Choroid plexus epithelial cell (primary cell): ENCODE data around the gene SERPINA5.

Experiments
- DNase-seq: peaks from one replicate; pipeline ENCODE4 v3.0.0-alpha.2; 2010; ENCODE audit warnings: low read depth
- H3K4me3 ChIP-seq: 2 replicates; pipeline ENCODE4 v1.5.1; 2011; ENCODE audit warnings: low read depth, mild to moderate bottlenecking, control low read depth, low read length, moderate library complexity
- CTCF ChIP-seq: conservative IDR thresholded peaks from 2 replicates; pipeline ENCODE4 v1.5.1; 2011; ENCODE audit warnings: low read depth, mild to moderate bottlenecking, control low read depth, inconsistent platforms, low read length, moderate library complexity

Gene SERPINA5

DNA sequence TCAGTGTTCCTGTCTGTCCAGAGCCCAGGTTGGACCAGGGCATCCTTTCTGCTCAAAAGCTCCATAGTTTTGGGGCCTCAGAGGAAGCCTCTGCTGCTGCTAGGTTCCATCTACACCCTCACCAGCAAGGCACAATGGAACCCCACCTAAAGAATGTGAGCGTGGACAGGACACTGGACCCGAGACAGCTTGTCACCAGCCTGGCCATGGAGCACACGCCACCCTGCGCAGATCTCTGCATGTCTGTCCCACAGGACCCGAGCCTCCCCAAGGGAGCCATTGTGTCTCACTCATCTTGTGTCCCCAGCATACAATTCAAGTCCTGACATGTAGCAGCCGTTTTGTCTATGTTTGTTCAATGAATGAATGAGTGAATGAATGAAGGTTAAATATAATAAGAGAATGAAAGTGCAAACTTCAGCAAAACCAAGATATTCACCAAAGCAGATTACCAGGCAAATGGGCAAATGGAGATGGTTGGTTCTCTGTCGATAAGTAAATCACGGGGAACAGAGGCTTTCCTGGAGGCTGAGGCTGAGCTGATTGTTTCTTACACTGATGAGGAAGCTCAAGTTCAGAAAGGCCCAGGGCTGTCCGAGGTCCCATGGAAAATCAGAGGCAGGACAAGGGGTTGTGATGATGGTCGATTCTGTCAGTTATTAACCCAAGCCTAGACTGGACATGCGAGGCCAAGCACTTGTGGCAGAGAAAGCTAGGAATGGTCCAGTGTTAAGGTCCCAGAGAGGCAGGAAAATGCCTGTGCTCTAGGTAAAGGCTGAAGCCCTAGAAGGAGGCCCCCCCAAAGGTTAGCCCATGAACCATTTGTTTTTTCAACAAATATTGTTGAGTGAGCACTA, 58.0 kb downstream of the SERPINA5 start:
- no peak for DNase-seq
- TF ChIP-seq CTCF, result no peak
- no peak overlapping the region for H3K4me3 ChIP-seq

DNA sequence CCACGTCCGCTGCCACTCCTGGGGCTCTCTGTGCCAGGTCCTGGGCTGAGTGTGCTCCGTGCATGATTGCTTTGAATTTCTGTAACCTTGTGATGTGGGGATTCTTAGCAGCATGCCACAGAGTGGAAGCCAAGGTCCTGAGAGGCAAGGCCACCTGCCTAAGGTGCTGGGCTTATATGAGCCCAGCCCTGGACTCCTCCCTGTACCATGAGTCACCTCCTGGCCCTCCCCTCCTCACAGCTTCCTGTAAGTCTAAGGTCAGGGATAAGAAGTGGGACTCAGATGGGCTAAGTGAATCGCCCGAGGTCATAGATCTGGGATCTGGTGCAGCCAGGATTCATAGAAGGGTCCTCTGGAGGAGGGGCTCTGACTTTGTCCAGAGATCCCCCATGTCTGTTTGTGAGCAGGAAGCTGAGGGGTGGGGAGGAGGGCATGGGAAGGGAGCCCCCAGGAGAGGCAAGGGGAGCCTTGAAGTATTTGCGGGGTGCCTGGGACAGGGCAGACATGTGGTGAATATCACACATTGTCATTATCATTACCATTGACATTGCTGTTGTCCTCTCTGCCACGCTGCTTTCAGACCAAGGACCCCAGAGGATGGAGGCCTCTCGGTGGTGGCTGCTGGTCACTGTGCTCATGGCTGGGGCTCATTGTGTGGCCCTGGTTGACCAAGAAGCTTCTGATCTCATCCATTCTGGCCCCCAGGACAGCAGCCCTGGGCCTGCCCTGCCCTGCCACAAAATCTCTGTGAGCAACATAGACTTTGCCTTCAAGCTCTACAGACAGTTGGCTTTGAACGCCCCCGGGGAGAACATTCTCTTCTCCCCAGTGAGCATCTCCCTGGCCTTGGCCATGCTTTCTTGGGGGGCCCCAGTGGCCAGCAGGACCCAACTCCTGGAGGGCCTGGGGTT, 59.8 kb downstream of the SERPINA5 start:
- DNase-seq, result peak; percentile 19
- TF ChIP-seq CTCF, result no peak
- no peak overlapping the region for H3K4me3 ChIP-seq

DNA sequence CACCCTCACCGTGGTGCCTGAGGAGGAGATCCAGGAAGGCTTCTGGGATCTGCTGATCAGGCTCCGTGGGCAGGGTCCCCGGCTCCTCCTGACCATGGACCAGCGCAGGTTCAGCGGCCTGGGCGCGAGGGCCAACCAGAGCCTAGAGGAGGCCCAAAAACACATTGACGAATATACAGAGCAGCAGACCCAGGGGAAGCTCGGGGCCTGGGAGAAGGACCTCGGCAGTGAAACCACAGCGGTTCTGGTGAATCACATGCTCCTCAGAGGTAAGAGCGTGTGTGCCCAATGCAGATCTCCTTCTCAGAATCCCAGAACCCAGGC, 60.4 kb downstream of the SERPINA5 start:
- no peak overlapping the region for H3K4me3 ChIP-seq
- no peak for DNase-seq
- no peak for TF ChIP-seq CTCF
